Measurements from ENCODE around the gene PCSK5.

The PCSK5 gene

DNA sequence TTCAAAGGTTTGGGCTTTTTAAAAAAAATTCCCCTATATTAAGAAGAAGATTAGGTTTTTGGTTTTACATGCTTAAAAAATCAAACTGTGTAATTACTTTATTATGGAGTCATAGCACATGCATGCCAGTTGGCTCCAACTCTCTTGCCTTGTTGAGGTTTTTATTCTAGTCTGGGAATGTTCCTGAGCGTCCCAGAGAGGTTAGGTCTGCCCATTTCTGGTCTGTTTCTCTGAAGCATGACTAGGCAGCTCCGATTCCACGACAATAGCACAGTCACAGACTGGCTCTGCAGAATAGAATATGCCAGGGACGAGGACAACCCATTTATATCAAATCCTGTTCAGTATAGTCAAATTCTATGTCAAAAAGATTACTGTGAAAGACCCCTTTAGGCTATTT lies 217.0 kb downstream of the PCSK5 start:
- Histone ChIP-seq H3K9me3 (replicated peaks; ENCODE audit: insufficient read depth, low read length) (no peaks in the 10 kb centered on the region), H4K20me1 (ENCODE audit: insufficient read depth, low read length) (no peaks in the 10 kb centered on the region), H3K36me3 (replicated peaks; ENCODE audit: insufficient read depth, low read length) (no peaks in the 10 kb centered on the region), H3F3A (ENCODE audit: insufficient read depth, low read length) (no peaks in the 10 kb centered on the region), H2AFZ (ENCODE audit: low read length) (no peak overlapping the region), H3K4me1 (ENCODE audit: low read length) (no peaks in the 10 kb centered on the region), H3K27me3 (replicated peaks; ENCODE audit: insufficient read depth, low read length) (no peaks in the 10 kb centered on the region), H3K9me2 (replicated peaks; ENCODE audit: insufficient read depth, low read length) (no peaks in the 10 kb centered on the region), H3K4me3 (ENCODE audit: low read length) (no peak overlapping the region), H3K9ac (ENCODE audit: low read length) (no peak overlapping the region), H3K79me2 (ENCODE audit: low read length) (no peaks in the 10 kb centered on the region), H3K27ac (ENCODE audit: low read length) (no peak overlapping the region), H3K4me2 (ENCODE audit: low read depth, low read length) (no peak overlapping the region)
- DNase-seq, result no peak
- TF ChIP-seq, protein P1, sequence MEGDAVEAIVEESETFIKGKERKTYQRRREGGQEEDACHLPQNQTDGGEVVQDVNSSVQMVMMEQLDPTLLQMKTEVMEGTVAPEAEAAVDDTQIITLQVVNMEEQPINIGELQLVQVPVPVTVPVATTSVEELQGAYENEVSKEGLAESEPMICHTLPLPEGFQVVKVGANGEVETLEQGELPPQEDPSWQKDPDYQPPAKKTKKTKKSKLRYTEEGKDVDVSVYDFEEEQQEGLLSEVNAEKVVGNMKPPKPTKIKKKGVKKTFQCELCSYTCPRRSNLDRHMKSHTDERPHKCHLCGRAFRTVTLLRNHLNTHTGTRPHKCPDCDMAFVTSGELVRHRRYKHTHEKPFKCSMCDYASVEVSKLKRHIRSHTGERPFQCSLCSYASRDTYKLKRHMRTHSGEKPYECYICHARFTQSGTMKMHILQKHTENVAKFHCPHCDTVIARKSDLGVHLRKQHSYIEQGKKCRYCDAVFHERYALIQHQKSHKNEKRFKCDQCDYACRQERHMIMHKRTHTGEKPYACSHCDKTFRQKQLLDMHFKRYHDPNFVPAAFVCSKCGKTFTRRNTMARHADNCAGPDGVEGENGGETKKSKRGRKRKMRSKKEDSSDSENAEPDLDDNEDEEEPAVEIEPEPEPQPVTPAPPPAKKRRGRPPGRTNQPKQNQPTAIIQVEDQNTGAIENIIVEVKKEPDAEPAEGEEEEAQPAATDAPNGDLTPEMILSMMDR (IDR thresholded peaks at IDR 0.05; ENCODE audit: low read length), result no peak

DNA sequence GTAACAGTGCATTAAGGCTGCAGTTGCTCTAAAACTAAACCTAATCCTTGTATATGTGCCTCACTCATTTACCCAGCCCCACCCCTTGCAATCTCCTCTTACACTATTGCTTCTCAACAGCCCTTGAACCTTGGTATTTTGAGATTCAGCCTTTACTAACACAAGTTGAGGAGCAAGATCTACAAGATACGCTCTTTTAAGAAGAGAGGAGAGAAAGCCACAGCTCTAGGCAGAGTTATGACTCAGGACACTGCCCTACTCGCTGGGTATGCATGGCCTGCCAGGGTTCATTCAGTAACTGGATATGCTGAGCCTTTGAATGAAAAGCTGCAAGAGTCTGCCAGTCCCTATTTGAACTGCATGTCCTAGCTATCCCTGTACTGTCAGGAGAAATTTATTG lies 219.5 kb downstream of the PCSK5 start:
- Histone ChIP-seq H3K9me2 (replicated peaks; ENCODE audit: insufficient read depth, low read length) (no peaks in the 10 kb centered on the region), H3K4me3 (ENCODE audit: low read length) (no peak overlapping the region), H3F3A (ENCODE audit: insufficient read depth, low read length) (no peaks in the 10 kb centered on the region), H3K4me2 (ENCODE audit: low read depth, low read length) (no peak overlapping the region), H4K20me1 (ENCODE audit: insufficient read depth, low read length) (no peaks in the 10 kb centered on the region), H3K9ac (ENCODE audit: low read length) (no peak overlapping the region), H3K4me1 (ENCODE audit: low read length) (no peaks in the 10 kb centered on the region), H3K27ac (ENCODE audit: low read length) (no peak overlapping the region), H3K36me3 (replicated peaks; ENCODE audit: insufficient read depth, low read length) (no peaks in the 10 kb centered on the region), H3K79me2 (ENCODE audit: low read length) (no peaks in the 10 kb centered on the region), H3K27me3 (replicated peaks; ENCODE audit: insufficient read depth, low read length) (no peaks in the 10 kb centered on the region), H2AFZ (ENCODE audit: low read length) (no peak overlapping the region), H3K9me3 (replicated peaks; ENCODE audit: insufficient read depth, low read length) (no peaks in the 10 kb centered on the region)
- DNase-seq, result no peak
- TF ChIP-seq EZH2phosphoT487 (IDR thresholded peaks at IDR 0.05; ENCODE audit: low read length), result no peak
- TF ChIP-seq, protein P1 (IDR thresholded peaks at IDR 0.05; ENCODE audit: low read length), result no peak
- TF ChIP-seq EZH2 (optimal IDR thresholded peaks at IDR 0.05; ENCODE audit: low read depth, low read length), result no peak

DNA sequence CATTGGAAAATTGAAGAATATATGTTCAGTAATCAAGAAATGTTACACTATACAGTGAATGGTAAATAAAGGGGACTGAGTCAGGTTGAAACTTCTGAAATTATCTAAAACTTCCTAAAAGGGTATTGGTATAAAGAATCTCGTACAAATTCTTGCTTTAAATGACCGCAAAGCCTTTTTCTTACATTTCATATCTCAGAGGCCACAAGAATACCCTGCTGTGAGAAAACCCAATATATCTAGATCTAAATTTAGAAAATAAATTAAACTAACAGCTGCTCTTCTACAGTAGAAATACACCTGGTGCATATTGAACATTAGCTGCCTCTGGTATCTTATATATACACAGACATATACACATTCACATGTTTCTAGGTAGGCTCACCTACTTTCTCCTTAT lies 221.7 kb downstream of the PCSK5 start:
- Histone ChIP-seq H3K4me1 (ENCODE audit: low read length) (no peaks in the 10 kb centered on the region), H3K4me3 (ENCODE audit: low read length) (no peak overlapping the region), H3K9ac (ENCODE audit: low read length) (no peak overlapping the region), H4K20me1 (ENCODE audit: insufficient read depth, low read length) (no peaks in the 10 kb centered on the region), H3K4me2 (ENCODE audit: low read depth, low read length) (no peak overlapping the region), H3K27ac (ENCODE audit: low read length) (no peak overlapping the region), H3K9me3 (replicated peaks; ENCODE audit: insufficient read depth, low read length) (no peaks in the 10 kb centered on the region), H3K9me2 (replicated peaks; ENCODE audit: insufficient read depth, low read length) (no peaks in the 10 kb centered on the region), H2AFZ (ENCODE audit: low read length) (no peak overlapping the region), H3K27me3 (replicated peaks; ENCODE audit: insufficient read depth, low read length) (no peaks in the 10 kb centered on the region), H3K79me2 (ENCODE audit: low read length) (no peaks in the 10 kb centered on the region), H3F3A (ENCODE audit: insufficient read depth, low read length) (no peaks in the 10 kb centered on the region), H3K36me3 (replicated peaks; ENCODE audit: insufficient read depth, low read length) (no peaks in the 10 kb centered on the region)
- DNase-seq, result no peak
- TF ChIP-seq EZH2phosphoT487 (IDR thresholded peaks at IDR 0.05; ENCODE audit: low read length) (no peak), EZH2 (optimal IDR thresholded peaks at IDR 0.05; ENCODE audit: low read depth, low read length) (no peak)
- TF ChIP-seq, protein P1 (IDR thresholded peaks at IDR 0.05; ENCODE audit: low read length), result no peak
